ENCODE results near the gene PITHD1.
A peak's percentile ranks its signal among the peaks of the same experiment; 100 is the strongest.
"Not testable (repeated sequence)": the region's sequence is repeated elsewhere in the genome, so short reads cannot be mapped to it uniquely, and the experiment has no call there.

The PITHD1 gene

GRCh38 chr1:23777979-23778814, at the start of gene PITHD1:
Gene PITHD1, plus strand, starts transcription at chr1:23778418. Its CDS starts 98 bp downstream, at chr1:23778516.
- peak; percentile 87 for DNase-seq

GRCh38 chr1:23732363-23733224, 45.6 kb upstream of the PITHD1 start:
- no peak for DNase-seq

GRCh38 chr1:23733281-23733680, 44.9 kb upstream of the PITHD1 start:
- not testable (repeated sequence) for DNase-seq

- DNase-seq = no peak
These were observed 41.6 kb upstream of the PITHD1 start for GRCh38 chr1:23736437-23737134.

- no peak for DNase-seq
These were observed 36.6 kb upstream of the PITHD1 start for GRCh38 chr1:23741609-23742008.

GRCh38 chr1:23742670-23743286, 35.4 kb upstream of the PITHD1 start:
- no peak for DNase-seq

GRCh38 chr1:23743287-23744152, 34.7 kb upstream of the PITHD1 start, which contains the start of gene ELOA:
Gene ELOA, plus strand, starts transcription at chr1:23743471. Its CDS starts 33 bp downstream, at chr1:23743504.
- peak; percentile 78 for DNase-seq

GRCh38 chr1:23745515-23745914, 32.7 kb upstream of the PITHD1 start:
- peak; percentile 29 for DNase-seq

- no peak for DNase-seq
These were observed 30.2 kb upstream of the PITHD1 start for GRCh38 chr1:23748016-23748415.

- peak; percentile 54 for DNase-seq
These were observed 27.0 kb upstream of the PITHD1 start for GRCh38 chr1:23751050-23751814.

- no peak for DNase-seq
These were observed 26.4 kb upstream of the PITHD1 start for GRCh38 chr1:23751815-23752200.

- no peak for DNase-seq
These were observed 25.3 kb upstream of the PITHD1 start for GRCh38 chr1:23752909-23753308.

- DNase-seq = no peak
These were observed 21.5 kb upstream of the PITHD1 start for GRCh38 chr1:23756676-23757075.

GRCh38 chr1:23757812-23758211, 20.4 kb upstream of the PITHD1 start:
- no peak for DNase-seq

GRCh38 chr1:23759277-23759676, 18.9 kb upstream of the PITHD1 start:
- no peak for DNase-seq

GRCh38 chr1:23763041-23763577, 15.1 kb upstream of the PITHD1 start:
- no peak for DNase-seq

- DNase-seq = no peak
These were observed 9.5 kb upstream of the PITHD1 start for GRCh38 chr1:23768733-23769132.

- DNase-seq = peak; percentile 86
These were observed 6.0 kb upstream of the PITHD1 start for GRCh38 chr1:23772049-23772853.

GRCh38 chr1:23772854-23773242, 5.4 kb upstream of the PITHD1 start:
- DNase-seq = no peak

Measured in CD4-positive, alpha-beta T cell treated with Interleukin-12 subunit alpha and Interleukin-12 subunit beta, for 1 hour (primary cell).